RPMI8226 (cell line): ENCODE results near the gene KRTAP4-7.
"Not testable (repeated sequence)": the region's sequence is repeated elsewhere in the genome, so short reads cannot be mapped to it uniquely, and the experiment has no call there.

Source experiments
- DNase-seq: peaks from one replicate; pipeline ENCODE4 v3.0.0-alpha.2; 2015

KRTAP4-7 gene

GRCh38 chr17:41084100-41084856 lies at the start of gene KRTAP4-7:
Gene KRTAP4-7 (plus strand): TSS chr17:41084150. CDS start chr17:41084207, 57 bp downstream.
- not testable (repeated sequence) for DNase-seq

GRCh38 chr17:41034346-41034935 lies 49.5 kb upstream of the KRTAP4-7 start, which contains the start of gene KRTAP1-3:
Gene KRTAP1-3 (minus strand): TSS chr17:41034874. CDS start chr17:41034821, 53 bp downstream.
- peak; percentile 76 for DNase-seq

GRCh38 chr17:41037853-41038350 lies 46.0 kb upstream of the KRTAP4-7 start:
- no peak for DNase-seq

GRCh38 chr17:41040783-41041571 lies 43.0 kb upstream of the KRTAP4-7 start, which contains the start of gene KRTAP1-1:
Gene KRTAP1-1 (minus strand): TSS chr17:41041450. CDS start chr17:41041397, 53 bp downstream.
- peak; percentile 81 for DNase-seq

GRCh38 chr17:41042953-41043352 lies 41.0 kb upstream of the KRTAP4-7 start:
- DNase-seq: no peak

- peak; percentile 28 for DNase-seq
These were observed 37.0 kb upstream of the KRTAP4-7 start, which contains the start of gene KRTAP2-1 for GRCh38 chr17:41046735-41047465. Gene KRTAP2-1 (minus strand): TSS chr17:41047316. CDS start chr17:41047267, 49 bp downstream.

GRCh38 chr17:41048441-41048840 lies 35.5 kb upstream of the KRTAP4-7 start:
- DNase-seq: no peak

GRCh38 chr17:41049110-41049509 lies 34.8 kb upstream of the KRTAP4-7 start:
- peak; percentile 25 for DNase-seq

- DNase-seq: no peak
These were observed 31.4 kb upstream of the KRTAP4-7 start for GRCh38 chr17:41052566-41052965.

GRCh38 chr17:41054025-41054424 lies 29.9 kb upstream of the KRTAP4-7 start:
- no peak for DNase-seq

GRCh38 chr17:41054556-41054955 lies 29.4 kb upstream of the KRTAP4-7 start:
- not testable (repeated sequence) for DNase-seq

GRCh38 chr17:41055130-41055529 lies 28.8 kb upstream of the KRTAP4-7 start, which contains the start of gene KRTAP2-2:
Gene KRTAP2-2 (minus strand): TSS chr17:41055230. CDS start chr17:41055211, 19 bp downstream.
- not testable (repeated sequence) for DNase-seq

GRCh38 chr17:41057547-41057946 lies 26.4 kb upstream of the KRTAP4-7 start:
- no peak for DNase-seq

- DNase-seq: no peak
These were observed 25.2 kb upstream of the KRTAP4-7 start for GRCh38 chr17:41058741-41059140.

- DNase-seq: not testable (repeated sequence)
These were observed 24.5 kb upstream of the KRTAP4-7 start for GRCh38 chr17:41059276-41060051.

GRCh38 chr17:41060052-41060604 lies 23.8 kb upstream of the KRTAP4-7 start, which contains the start of gene KRTAP2-3:
Gene KRTAP2-3 (minus strand): TSS chr17:41060114. CDS start chr17:41060050, 64 bp downstream.
- DNase-seq: peak; percentile 35

GRCh38 chr17:41061964-41062363 lies 22.0 kb upstream of the KRTAP4-7 start:
- no peak for DNase-seq

GRCh38 chr17:41063449-41063848 lies 20.5 kb upstream of the KRTAP4-7 start:
- DNase-seq: no peak

- DNase-seq: no peak
These were observed 19.6 kb upstream of the KRTAP4-7 start for GRCh38 chr17:41064301-41064700.

- not testable (repeated sequence) for DNase-seq
These were observed 18.8 kb upstream of the KRTAP4-7 start for GRCh38 chr17:41065016-41065689.
